GM12874 (cell line): Measurements from ENCODE around the gene FUT2.

ENCODE experiments used
- TF ChIP-seq, protein P1 (sequence below): IDR thresholded peaks from 2 replicates; pipeline ENCODE4 v1.5.1; 2011; ENCODE audit warnings: low read depth, mild to moderate bottlenecking, control low read depth, low read length, moderate library complexity; ENCODE audit not compliant: insufficient read depth

FUT2 gene

DNA sequence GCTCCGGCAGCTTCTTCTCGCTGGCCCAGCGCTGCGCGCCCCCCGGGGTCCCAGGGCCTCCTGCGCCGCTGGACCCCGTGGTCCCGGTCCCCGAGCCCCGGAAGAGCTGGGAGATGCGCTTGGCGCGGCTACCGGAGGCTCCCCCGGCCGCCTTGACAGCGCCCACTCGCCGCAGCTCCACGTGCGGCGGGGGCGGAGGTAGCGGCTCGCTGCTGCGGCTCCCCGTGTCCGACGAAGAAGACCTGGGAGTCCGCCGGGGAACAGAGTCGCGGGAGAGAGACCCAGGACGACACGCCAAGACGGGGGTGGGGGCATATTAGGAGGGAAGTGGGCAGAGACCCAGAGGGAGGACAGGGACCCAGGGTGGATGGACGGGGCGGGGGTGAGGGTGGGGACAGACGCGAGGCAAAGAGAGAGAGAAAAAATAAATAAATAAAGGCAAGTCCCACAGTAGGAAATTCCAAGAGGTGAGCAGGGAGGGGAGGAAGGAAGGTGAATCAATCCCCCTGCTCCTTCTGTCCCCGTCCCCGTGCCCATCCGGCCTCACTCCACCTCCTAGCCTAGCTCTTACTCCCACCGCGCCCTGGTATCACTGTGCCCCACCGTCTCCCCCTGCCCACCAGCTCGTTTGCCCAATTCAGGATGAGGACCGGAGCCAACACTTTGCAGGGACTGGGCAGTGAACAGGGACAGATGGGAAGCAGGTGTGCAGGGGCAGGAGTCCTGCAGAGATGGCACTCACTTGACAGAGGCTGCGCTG, 43.8 kb downstream of the FUT2 start:
- TF ChIP-seq, protein P1, sequence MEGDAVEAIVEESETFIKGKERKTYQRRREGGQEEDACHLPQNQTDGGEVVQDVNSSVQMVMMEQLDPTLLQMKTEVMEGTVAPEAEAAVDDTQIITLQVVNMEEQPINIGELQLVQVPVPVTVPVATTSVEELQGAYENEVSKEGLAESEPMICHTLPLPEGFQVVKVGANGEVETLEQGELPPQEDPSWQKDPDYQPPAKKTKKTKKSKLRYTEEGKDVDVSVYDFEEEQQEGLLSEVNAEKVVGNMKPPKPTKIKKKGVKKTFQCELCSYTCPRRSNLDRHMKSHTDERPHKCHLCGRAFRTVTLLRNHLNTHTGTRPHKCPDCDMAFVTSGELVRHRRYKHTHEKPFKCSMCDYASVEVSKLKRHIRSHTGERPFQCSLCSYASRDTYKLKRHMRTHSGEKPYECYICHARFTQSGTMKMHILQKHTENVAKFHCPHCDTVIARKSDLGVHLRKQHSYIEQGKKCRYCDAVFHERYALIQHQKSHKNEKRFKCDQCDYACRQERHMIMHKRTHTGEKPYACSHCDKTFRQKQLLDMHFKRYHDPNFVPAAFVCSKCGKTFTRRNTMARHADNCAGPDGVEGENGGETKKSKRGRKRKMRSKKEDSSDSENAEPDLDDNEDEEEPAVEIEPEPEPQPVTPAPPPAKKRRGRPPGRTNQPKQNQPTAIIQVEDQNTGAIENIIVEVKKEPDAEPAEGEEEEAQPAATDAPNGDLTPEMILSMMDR = no peak

DNA sequence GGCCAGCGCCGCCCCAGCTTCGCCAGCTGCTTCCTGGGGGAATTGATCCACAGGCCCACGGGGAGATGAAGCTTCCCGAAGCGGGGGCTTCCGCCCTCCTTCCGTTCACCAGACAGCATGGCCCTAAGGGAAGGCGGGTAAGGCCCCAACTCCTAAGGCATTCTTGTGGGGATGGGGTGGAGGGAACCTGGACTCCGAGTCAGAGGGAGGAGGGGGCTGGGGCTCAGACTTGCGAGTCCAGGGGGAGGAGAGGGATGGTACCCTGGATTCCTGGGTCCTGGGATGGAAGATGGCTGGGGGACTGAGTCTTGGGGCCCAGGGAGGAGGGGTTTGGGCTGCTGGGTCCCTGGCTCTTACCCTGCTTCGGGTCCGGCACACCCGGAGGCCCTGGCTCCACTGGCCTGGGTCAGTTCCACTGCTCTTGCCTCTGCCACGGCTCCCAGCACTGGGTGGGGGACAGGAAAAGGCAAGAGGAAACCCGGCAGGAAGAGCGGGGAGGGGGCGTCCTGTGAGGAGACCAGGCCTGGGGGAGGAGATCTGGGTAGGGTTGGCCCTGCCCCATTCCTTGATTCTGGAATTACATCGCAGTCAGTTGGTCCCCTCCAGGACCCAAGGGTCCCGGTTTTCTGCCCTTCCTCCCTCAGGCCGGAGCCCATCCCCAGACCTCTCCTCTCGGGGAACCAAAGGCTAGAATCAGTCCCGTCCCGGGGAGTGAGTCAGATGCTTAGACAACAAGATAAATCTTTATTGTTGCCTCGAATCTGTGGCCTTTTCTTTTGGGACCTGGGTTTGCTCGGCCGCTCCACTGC, 44.6 kb downstream of the FUT2 start, which contains the start of gene RASIP1:
RASIP1 (minus strand) TSS at position 447 of the 809 bp plus-strand sequence; CDS start at position 119, 328 bp downstream.
- TF ChIP-seq, protein P1 = no peak

DNA sequence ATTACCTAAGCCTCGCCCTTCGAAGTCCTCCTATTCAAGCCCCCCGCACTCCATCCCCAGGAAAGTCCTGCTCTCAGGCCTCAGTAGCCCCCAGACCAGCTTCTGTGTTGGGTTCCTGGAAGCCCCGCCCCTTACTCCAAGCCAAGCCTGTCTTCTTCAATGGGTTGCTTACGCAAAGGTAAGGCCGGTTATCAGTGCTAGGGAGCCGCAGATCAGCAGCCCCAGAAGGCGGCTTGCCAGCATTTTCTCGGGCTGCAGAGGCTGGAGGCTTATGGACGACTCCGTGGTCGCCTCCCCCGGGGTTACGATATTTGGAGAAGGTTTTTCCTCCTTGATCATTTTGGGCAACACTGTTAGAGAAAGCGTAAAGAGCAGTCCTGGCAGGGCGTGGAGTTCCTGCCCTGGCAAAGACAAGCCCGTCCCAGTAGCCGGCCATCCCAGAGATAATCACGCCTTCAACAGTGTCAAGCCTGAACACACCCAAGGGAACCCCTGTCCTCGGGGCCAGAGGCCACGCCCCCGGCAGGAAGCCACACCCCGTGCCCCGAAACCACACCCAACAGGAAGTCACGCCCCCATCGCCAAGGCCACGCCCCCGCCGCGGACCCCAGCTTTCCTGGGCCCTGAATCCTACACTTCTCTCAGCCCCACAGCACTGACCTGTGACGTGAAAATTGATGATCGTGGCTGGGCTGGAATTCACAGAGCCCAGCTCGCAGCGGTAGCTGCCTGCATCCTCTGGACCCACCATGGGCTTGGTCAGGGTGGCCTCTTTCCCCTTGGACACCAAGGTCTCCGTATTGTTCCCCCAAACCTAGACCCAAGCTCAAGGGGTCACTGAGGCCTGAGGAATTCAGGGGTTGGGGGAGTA, 45.6 kb downstream of the FUT2 start:
- TF ChIP-seq, protein P1 = no peak

DNA sequence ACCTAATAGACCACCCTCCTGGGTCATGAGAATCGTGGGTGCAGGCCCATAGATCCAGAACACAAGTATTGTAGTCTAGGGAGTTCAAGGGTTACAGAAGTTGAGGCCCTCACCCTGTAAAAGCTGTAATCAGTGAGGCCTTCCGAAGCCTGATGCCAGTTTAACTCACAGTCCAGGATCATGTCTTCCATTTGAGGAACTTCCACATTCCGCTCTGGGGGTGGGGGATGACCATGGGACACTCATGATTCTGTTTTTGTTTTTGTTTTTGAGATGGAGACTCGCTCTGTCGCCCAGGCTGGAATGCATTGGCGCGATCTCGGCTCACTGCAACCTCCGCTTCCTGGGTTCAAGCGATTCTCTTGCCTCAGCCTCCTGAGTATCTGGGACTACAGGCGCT, 46.3 kb downstream of the FUT2 start:
- TF ChIP-seq, protein P1 = no peak

DNA sequence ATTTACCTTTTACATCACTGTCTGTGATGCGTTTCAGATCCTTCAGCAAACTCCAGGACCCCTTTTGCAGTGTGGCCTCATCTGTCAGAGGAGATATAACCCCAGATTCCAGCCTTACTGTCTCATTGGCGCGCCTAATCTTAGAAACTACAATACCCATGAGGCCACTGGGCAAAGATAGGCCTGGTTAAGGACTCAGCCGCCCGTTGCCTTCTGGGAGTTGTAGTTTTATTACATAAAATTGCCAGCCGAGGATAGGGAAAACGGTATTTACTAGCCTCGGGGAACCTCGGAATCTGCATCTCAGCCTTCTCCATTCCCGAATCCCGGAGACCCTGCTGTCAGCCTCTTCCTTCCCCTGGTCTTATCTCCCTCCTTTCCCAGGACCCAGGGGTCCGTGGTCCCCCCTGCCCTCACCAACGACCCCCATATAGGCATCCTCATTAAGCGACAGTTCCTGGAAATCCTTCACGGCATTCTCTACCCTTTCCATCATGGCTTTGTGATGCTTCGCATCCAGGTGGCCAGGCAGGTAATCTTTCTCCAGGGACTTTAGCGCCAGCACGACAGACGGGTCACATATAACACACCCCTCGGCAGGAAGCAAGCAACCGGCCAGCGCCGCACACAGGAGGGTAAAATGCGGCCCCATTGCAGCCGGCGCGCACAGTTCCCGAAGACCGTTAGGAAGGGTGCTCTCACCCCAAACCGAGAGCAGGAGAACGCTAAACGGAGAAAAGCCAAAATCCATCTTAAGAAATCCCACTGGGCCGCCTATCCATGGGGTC, 49.6 kb downstream of the FUT2 start:
- TF ChIP-seq, protein P1 = no peak

DNA sequence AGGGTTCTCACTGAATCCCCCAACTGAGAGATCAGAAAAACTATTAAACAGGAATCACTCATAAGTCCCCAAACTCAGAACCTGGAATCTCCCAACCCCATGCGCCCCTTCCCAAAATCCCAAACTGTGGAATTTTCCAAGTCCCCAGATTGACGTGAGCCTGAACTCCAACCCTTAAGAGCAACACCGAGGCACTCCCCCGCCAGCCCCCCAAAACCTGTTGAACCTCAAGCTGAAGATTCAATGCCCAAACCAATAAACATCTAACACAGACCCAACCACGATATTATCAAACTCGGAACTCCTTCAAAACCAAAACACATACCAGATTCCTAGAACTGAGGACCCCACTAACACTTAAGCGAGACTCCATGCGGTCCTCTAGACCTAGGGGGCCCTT, 50.3 kb downstream of the FUT2 start:
- TF ChIP-seq, protein P1 = no peak
